Measurements from ENCODE around the gene KIF1B. TPM values are rescaled to one million over a fixed set of nuclear protein-coding genes. Genes with fewer than 3 reads are reported as not detected.

KIF1B gene
- total RNA-seq, 1 donor from 2014 or later = 18.2 TPM

DNA sequence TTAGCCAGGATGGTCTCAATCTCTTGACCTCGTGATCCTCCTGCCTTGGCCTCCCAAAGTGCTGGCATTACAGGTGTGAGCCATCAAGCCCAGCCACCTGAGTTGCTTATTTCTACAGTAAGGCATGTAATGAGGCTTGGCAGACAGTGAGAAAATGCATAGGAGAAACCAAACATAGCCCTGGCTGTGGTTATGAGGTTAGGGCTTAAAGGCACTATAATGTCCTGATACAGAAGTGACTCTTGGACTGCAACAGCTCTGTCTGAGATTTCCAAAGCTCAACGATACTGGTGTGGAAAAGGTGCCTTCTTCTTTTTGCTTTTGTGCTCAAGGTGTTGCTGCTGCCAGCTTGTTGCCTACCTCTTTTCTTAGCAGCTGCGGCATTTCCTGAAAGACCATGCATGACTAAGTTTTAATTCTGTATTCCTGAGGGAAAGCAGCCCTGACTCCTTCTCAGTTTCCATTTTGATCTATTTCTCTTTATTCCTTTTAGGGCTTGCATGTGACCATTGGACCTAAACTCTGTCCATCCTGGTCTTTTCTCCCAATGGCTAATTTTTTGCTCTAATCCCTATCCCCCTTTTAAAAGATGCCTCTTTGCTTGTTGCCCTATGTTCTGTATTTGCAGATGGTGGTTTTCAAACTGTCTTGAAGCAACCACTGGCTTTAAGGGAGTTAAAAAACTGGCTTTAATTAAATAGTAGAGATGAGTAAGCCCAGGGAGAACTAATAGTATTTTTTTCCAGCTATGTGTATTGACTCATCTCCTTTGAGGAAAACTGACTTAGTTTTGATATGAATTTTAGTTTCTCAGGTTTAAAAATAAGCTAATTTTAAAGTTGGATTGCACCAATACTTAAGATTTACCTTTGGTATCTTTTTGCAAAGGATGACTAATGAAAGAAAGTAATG, 70.3 kb downstream of the KIF1B start:
- intact Hi-C loops (cut with micrococcal nuclease) = no loop called here

- intact Hi-C loops (cut with micrococcal nuclease) = no loop called here
Measured at GRCh38 chr1:10283318-10283984, 73.1 kb downstream of the KIF1B start.

- intact Hi-C loops (cut with micrococcal nuclease) = no loop called here
Measured at GRCh38 chr1:10286244-10286643, 75.9 kb downstream of the KIF1B start.

GRCh38 chr1:10287023-10287645, 76.8 kb downstream of the KIF1B start:
- intact Hi-C loops (cut with micrococcal nuclease) = no loop called here

DNA sequence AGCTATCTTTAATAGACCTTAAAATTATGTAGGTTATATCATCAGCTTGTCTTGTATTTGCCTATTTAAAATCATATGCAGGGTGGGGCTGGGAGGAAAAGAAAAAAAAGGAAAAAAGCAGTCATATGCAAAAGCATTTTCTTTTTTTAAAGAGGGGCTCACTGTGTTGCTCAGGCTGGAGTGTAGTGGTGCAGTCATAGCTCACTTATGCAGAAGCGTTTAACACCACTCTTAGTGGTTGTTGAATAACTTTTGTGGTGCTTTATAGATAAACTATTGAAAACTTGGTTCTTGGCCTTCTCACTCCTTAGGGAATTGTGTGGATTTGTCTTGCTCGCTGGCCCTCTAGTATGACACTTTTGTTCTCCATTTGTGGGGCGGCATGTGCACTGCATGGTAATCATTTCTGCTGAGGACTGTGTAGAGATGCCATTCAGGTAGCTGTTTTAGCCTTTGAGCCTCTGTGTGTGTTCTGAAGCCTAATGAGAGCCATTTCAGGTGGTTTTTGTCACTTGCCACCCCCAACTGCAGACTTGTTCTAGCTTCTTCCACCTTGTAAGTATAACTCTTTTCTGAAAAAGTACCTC, 77.8 kb downstream of the KIF1B start:
- intact Hi-C loops (cut with micrococcal nuclease) = no loop called here

GRCh38 chr1:10291705-10292104, 81.3 kb downstream of the KIF1B start:
- intact Hi-C loops (cut with micrococcal nuclease) = no loop called here

DNA sequence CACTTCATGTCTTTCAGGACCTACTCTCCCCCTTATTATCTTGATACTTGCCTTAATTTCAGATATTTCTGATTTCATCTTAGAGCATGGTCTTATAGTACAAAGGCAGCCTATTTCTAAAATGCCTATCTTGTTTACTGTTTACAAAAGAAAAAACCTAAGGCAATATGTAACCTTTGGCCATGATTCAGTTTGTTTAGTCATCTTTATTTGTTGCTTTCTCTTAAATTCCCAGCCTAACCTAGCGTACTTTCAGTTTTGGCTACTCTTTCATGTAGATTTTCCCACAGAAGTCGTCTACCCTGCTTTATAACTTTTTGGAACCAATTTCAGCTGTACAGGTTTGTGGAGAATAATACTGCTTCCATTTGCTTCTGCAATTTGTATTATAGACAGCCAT, 81.8 kb downstream of the KIF1B start:
- intact Hi-C loops (cut with micrococcal nuclease) = no loop called here

DNA sequence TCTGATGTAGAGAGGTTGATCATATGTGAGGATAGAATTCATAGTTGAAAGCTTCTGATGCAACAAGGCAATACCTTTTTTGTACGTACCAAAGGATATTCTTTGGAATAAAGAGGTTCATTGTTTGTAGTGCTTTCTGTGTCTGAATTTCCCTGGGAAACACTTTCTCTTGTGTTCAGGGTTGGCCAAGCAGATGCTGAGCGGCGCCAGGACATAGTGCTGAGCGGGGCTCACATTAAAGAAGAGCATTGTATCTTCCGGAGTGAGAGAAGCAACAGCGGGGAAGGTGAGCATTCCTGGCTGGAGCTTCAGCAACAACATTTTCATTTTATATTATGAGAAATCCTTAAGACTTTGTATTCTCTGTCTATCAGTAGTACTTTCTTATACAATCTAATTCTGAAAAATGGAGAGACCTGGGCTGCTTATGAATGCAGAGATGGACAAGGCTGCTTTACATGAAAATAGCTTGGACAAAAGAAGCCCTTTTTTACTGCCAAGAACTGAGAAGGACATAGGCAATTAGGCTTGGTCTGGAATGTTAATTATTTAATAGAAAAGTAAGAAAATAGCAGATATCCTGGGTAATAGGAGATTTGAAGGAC, 85.2 kb downstream of the KIF1B start:
- intact Hi-C loops (cut with micrococcal nuclease) = no loop called here

DNA sequence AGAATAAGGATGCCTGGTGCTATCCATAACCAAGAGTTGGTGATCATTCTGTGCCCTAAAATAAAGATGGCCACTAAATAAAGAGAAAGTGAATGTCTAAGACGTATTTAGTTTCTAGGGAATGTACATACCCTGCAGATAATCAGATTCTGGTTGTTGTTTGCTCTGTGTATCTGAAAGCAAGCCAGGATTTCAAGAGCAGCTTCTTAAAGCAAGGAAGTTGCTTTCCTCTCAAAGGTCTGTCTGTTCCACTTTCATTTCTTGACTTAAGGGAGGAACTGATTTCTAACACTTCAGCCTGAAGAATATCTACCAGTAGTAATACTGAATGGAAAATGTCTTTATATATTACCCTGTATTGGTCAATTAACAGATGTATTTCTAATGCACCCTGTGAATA, 88.8 kb downstream of the KIF1B start:
- intact Hi-C loops (cut with micrococcal nuclease) = no loop called here

DNA sequence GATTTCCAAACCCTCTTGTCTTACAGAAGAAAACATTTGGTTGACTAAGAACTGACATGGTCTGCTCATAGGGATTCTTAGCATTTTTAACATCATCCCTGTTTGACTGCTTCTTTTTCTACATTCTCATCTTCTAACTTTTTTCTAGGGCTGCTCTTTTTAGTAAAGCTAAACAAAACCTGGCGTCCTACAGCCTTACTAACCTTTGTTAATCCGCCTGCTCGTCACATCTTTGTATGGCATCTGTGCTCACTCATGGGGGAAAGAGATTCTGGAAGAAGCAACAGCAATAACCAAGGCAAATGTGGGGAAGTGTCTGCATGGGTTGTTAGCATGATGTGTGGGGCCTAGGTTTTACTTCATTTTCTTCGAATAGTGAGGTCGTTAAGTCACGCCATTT, 92.0 kb downstream of the KIF1B start:
- intact Hi-C loops (cut with micrococcal nuclease) = no loop called here

- intact Hi-C loops (cut with micrococcal nuclease) = no loop called here
Measured at GRCh38 chr1:10304295-10304694, 93.9 kb downstream of the KIF1B start.

DNA sequence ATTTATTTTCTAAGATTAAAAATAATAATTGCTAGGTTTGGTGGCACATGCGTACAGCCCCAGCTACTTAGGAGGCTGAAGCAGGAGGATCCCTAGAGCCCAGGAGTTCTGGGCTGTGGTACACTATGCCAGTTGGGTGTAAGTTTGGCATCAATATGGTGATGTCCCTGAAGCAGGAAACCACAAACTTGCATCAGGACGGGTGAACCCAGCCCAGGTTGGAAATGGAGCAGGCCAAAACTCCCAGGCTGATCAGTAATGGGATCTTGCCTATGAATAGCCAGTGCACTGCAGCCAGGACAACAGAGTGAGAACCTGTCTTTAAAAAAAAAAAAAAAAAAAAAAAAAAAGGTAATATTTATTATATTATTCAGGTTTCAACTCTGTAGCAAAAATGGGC, 96.1 kb downstream of the KIF1B start:
- intact Hi-C loops (cut with micrococcal nuclease) = no loop called here

DNA sequence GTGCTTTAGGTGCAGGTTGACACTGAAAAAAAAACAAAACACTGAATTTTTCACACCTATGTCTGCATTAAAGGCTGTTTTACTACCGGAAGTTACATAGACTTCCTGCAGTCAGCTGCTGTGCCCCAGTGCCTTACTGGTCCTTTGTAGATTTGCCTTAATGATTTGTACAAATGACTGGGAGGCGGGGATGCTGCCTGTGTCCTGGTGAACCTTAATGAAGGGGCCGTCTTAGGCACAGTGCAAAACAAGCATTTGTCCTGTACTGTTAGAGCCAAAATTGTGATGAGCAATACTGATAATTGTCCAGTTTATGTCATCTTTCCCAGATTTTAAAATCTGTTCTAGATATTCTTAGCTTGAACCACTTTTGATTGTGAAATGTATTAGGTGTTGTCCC, 97.6 kb downstream of the KIF1B start:
- intact Hi-C loops (cut with micrococcal nuclease) = no loop called here

- intact Hi-C loops (cut with micrococcal nuclease) = no loop called here
Measured at GRCh38 chr1:10309243-10310011, 99.1 kb downstream of the KIF1B start.

DNA sequence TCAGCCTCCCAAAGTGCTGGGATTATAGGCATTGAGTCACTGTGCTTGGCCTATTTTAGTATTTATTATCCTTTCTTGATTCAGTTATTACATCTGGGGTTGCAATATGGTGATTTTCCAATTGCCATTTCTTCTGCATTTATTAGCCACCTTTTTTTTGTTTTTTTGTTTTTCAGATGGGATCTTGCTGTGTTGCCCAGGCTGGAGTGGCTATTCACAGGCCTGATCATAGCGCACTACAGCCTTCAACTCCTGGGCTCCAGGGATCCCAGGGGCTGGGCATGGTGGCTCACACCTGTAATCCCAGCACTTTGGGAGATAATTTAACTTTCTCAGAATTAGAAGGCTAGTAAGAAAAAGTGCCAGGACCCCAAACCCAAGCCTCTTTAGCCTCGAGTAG, 106.4 kb downstream of the KIF1B start:
- intact Hi-C loops (cut with micrococcal nuclease) = no loop called here

DNA sequence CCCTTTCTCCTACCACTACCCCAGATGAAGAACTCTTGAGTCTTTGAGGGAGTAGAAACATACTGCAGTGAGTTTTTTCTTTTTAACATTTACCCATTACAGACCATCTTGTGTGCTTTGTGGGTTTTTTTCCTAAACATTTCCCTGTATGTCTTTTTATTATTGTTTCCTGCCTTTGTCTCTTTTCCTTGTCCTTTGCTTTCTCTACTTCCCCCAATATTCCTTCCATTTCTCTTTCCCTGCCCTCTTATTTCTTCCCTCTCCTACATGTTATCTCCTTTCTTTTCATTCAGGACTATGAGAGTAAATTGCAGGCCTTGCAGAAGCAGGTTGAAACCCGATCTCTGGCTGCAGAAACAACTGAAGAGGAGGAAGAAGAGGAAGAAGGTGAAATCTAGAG, 109.4 kb downstream of the KIF1B start:
- intact Hi-C loops (cut with micrococcal nuclease) = no loop called here

DNA sequence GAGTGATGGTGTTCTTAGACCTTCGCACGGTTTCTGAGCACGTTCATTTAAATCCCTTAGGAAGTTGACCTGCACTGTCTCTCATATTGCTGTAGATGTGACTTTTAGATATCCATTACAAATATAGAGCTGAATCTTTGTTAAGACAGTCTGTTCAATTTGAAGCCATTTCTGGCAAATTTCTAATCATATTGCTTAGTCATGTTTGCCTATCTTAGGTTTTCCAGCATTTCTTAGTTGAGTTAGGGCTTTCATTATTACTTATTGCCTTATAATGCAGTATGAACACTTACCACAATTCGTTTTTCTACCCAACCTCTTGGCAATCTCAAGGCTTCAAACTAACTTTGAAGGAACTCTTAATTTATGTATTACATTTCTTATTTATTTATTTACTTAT, 110.0 kb downstream of the KIF1B start:
- intact Hi-C loops (cut with micrococcal nuclease) = no loop called here

GRCh38 chr1:10322821-10323220, 112.5 kb downstream of the KIF1B start:
- intact Hi-C loops (cut with micrococcal nuclease) = no loop called here

GRCh38 chr1:10324627-10325026, 114.3 kb downstream of the KIF1B start:
- intact Hi-C loops (cut with micrococcal nuclease) = no loop called here

DNA sequence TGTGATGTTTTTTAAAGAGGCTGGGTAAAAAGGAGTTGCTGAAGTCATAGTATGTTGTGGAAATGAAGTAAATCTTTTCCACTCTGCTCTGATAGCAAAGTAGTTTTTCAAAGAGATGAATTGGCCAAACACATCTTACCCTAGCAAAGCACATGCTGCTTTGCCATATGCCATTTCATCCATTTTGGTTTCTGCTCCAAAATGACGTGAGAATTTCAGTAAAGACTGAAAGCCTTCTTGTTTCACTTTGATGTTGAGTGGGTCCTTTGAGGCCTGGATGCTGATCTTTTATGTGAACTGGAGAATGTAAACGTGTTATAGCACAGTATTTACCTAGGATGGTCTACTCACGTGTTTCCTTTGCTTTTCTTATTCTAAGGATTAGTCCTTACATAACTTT, 115.2 kb downstream of the KIF1B start:
- intact Hi-C loops (cut with micrococcal nuclease) = no loop called here

GRCh38 chr1:10326251-10326650, 115.9 kb downstream of the KIF1B start:
- intact Hi-C loops (cut with micrococcal nuclease) = no loop called here

Measured in T-helper 2 cell treated with Interferon-gamma antibody and Interleukin-4, amounts not matched to agents 100 ng/mL and 5 ng/mL, for 36 hours (primary cell).